Endothelial cell (in vitro differentiated cells): ENCODE measurements around the gene USP10. TPM values are rescaled to one million over a fixed set of nuclear protein-coding genes. Genes with fewer than 3 reads are reported as not detected.
A peak's percentile ranks its signal among the peaks of the same experiment; 100 is the strongest.

Experiments
- DNase-seq: peaks from one replicate; pipeline ENCODE4 v3.0.0; 2021; ENCODE audit warnings: low spot score
- H3K27ac Mint-ChIP-seq: one replicate; pipeline ENCODE4 v1.8.0; 2021; ENCODE audit warnings: mixed read lengths, inconsistent platforms; ENCODE audit not compliant: unreplicated experiment
- H3K27me3 Mint-ChIP-seq: one replicate; pipeline ENCODE4 v1.8.0; 2021; ENCODE audit warnings: mild to moderate bottlenecking, moderate library complexity, mixed read lengths, inconsistent platforms; ENCODE audit not compliant: unreplicated experiment
- H3K36me3 Mint-ChIP-seq: one replicate; pipeline ENCODE4 v1.8.0; 2021; ENCODE audit warnings: mild to moderate bottlenecking, low read depth, mixed read lengths, inconsistent platforms; ENCODE audit not compliant: unreplicated experiment
- H3K4me1 Mint-ChIP-seq: one replicate; pipeline ENCODE4 v1.8.0; 2021; ENCODE audit warnings: mild to moderate bottlenecking, mixed read lengths, inconsistent platforms; ENCODE audit not compliant: unreplicated experiment
- H3K4me3 Mint-ChIP-seq: one replicate; pipeline ENCODE4 v1.8.0; 2021; ENCODE audit warnings: mild to moderate bottlenecking, mixed read lengths, inconsistent platforms; ENCODE audit not compliant: unreplicated experiment
- H3K9me3 Mint-ChIP-seq: one replicate; pipeline ENCODE4 v1.8.0; 2021; ENCODE audit warnings: mixed read lengths, inconsistent platforms; ENCODE audit not compliant: unreplicated experiment
- CTCF ChIP-seq: fragments of 200-600 bp; sonication (generic); IDR thresholded peaks from one replicate; pipeline ENCODE4 v1.5.0; 2021; ENCODE audit warnings: antibody characterized with exemption; ENCODE audit not compliant: unreplicated experiment
- total RNA-seq: library from RNA; stranded (reverse); fragmentation: NEBNext Ultra II Directional; extraction: Animal tissue kit (Norgen Biotek cat#: 25700); gene quantifications from one replicate; pipeline ENCODE4 v1.2.1, GENCODE V29; 2021; ENCODE audit not compliant: unreplicated experiment

USP10 gene
- total RNA-seq, 1 donor from 2014 or later: 81.2 TPM

DNA sequence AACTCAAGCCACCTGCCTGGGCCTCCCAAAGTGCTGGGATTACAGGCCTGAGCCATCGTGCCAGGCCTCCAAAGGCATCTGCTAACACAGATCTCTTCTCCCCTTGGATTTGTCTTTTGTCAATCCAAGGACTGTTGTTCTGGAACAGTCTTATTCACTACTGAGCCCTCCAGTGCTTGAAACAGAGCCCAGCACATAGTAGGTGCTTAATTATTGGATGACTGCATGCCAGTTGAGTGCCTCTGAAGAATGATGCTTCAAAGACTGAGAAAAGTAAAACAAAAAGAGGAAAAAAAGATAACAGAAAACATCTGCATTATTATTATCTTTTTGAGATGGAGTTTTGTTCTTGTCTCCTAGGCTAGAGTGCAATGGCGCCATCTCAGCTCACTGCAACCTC, 118.3 kb downstream of the USP10 start:
- DNase-seq: no peak
- Mint-ChIP-seq H3K4me3 (no peak overlapping the region), H3K27ac (no peak overlapping the region), H3K4me1 (peaks cover 2% of the 10 kb centered on the region), H3K27me3 (peaks cover 11% of the 10 kb centered on the region), H3K36me3 (no peaks in the 10 kb centered on the region), H3K9me3 (no peaks in the 10 kb centered on the region)
- TF ChIP-seq CTCF: no peak

DNA sequence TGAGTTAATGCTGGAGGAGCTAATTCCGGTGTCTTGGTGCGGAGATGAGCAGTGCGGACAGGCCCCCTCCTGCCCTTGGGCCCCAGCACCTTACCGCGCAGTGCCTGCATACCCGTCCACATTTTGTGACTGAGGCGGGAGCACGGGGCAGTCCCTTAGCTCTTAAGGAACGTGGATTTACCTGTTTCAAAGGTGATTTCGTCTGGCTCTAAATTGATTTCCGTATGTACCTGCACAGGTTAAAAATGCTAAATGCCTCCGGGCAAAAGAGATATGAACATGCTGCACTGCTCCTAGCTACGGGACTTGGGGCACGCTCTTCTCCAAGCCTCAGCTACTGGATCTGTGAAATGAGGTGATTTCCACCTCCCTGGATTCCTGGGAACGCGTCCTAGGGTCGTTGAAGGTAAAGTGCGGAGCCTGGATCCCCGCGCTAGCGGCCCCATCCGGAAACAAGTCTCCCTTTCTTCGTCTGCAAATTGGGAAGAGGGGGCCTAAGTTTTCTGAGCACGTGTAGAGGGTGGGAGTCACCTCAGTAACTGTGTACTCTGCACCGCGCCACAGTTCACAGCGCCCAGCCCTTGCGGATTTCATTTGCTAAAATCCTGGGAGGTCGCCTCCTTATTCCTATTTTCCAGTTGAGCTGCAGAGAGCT, 119.3 kb downstream of the USP10 start:
- peaks cover 9% of the 10 kb centered on the region for H3K27me3 Mint-ChIP-seq
- no peak overlapping the region for H3K27ac Mint-ChIP-seq
- no peaks in the 10 kb centered on the region for H3K36me3 Mint-ChIP-seq
- no peak overlapping the region for H3K4me3 Mint-ChIP-seq
- H3K4me1 Mint-ChIP-seq: peaks cover 2% of the 10 kb centered on the region
- no peak for TF ChIP-seq CTCF
- no peak for DNase-seq
- no peaks in the 10 kb centered on the region for H3K9me3 Mint-ChIP-seq

GRCh38 chr16:84819644-84820304, 120.0 kb downstream of the USP10 start, which contains the start of gene CRISPLD2:
Gene CRISPLD2, plus strand, starts transcription at chr16:84819985. Its CDS starts 18,511 bp downstream, at chr16:84838496.
- no peaks in the 10 kb centered on the region for H3K9me3 Mint-ChIP-seq
- TF ChIP-seq CTCF: no peak
- H3K27ac Mint-ChIP-seq: no peak within 1 kb of the TSS
- peaks cover 8% of the 10 kb centered on the region for H3K27me3 Mint-ChIP-seq
- H3K4me1 Mint-ChIP-seq: peaks cover 2% of the 10 kb centered on the region
- H3K4me3 Mint-ChIP-seq: peak within 1 kb of the TSS; percentile 38
- H3K36me3 Mint-ChIP-seq: no peaks in the 10 kb centered on the region
- peak; percentile 95 for DNase-seq

DNA sequence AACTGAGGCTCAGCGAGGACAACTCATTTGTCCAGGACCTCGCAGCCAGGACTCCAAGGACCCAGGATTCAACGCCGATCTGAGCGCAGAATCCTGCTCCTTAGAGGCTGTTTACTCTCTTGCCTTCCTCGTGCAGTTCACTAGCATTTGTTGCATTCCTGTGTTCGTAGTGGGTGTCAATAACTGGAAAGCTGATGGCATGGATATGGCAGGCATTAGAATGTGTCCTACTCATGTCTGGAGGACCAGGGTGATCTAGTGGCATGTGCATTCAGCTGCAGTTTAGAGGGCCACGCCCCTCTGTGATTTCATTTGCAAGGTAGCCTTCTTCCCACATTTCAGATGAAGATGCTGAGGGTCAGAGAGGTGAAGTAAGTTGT, 120.5 kb downstream of the USP10 start:
- H3K36me3 Mint-ChIP-seq: no peaks in the 10 kb centered on the region
- H3K9me3 Mint-ChIP-seq: no peaks in the 10 kb centered on the region
- peaks cover 8% of the 10 kb centered on the region for H3K27me3 Mint-ChIP-seq
- DNase-seq: no peak
- TF ChIP-seq CTCF: no peak
- peaks cover 2% of the 10 kb centered on the region for H3K4me1 Mint-ChIP-seq
- H3K27ac Mint-ChIP-seq: no peak overlapping the region
- peak overlapping the region; percentile 38 for H3K4me3 Mint-ChIP-seq

DNA sequence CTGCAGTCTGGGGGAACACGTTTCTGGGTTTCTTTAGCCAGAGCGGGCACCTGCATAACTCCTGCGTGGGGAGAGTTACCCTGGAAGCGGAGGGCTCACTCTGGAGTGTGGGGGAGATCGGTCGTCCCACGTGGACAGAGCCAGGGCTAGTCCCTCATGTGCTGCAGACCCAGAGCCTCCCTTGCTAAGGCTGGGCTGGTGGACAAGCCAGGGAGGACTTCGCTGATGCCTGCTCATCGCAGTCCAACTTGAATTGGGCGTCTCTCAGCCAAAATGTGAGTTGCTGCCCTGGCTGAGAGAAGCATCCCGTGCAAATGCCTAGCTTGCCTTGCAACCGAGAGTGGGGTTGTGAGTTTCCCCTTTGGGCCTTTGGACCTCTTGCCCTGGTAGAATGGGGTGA, 121.0 kb downstream of the USP10 start:
- H3K27me3 Mint-ChIP-seq: peaks cover 8% of the 10 kb centered on the region
- H3K27ac Mint-ChIP-seq: no peak overlapping the region
- peaks cover 2% of the 10 kb centered on the region for H3K4me1 Mint-ChIP-seq
- no peaks in the 10 kb centered on the region for H3K36me3 Mint-ChIP-seq
- DNase-seq: no peak
- H3K9me3 Mint-ChIP-seq: no peaks in the 10 kb centered on the region
- H3K4me3 Mint-ChIP-seq: peak overlapping the region; percentile 28
- TF ChIP-seq CTCF: no peak
